HepG2 (cell line): ENCODE measurements around the gene NBPF14. TPM values are rescaled to one million over a fixed set of nuclear protein-coding genes. Genes with fewer than 3 reads are reported as not detected.
"Not testable (repeated sequence)": the region's sequence is repeated elsewhere in the genome, so short reads cannot be mapped to it uniquely, and the experiment has no call there.

Experiments
- ATAC-seq: fragments of 200-7000 bp; cut with Tn5 transposase; 3 replicates; pipeline ENCODE4 v1.9.1; 2020; ENCODE audit warnings: mild to moderate bottlenecking, moderate library complexity
- BruUV-seq: library from RNA; stranded (reverse); fragments of 400-500 nt; replicated peaks from 2 replicates; lab custom pipeline; 2021; lab: Mats Ljungman, UMichigan
- CTCF ChIA-PET: fragments of 300-600 bp; formaldehyde crosslinking; extraction: SDS; loops from one replicate; lab custom pipeline; 2021; ENCODE audit warnings: low total read pairs, inconsistent platforms, low intra/inter-chr PET ratio; lab: Yijun Ruan, JAX
- POLR2A ChIA-PET: fragments of 350-600 bp; sonication (Branson Sonifier 250); formaldehyde crosslinking; loops from one replicate; lab custom pipeline; 2020; ENCODE audit warnings: antibody characterized with exemption, inconsistent platforms; lab: Yijun Ruan, JAX
- DNase-seq: peaks from one replicate; pipeline ENCODE4 v3.0.0-alpha.2; 2015; ENCODE audit warnings: low spot score
- FAIRE-seq: peaks from 3 replicates; lab custom pipeline; 2011; peaks lifted over from hg19 to GRCh38; lab: Jason Lieb, UNC
- H2AFZ ChIP-seq: one replicate; pipeline ENCODE4 v1.6.1; 2011; ENCODE audit warnings: low read length, inconsistent platforms
- H3K27ac ChIP-seq: fragments of 300-600 bp; 3 replicates; pipeline ENCODE4 v1.8.0; 2011; ENCODE audit warnings: mixed run types, mild to moderate bottlenecking, mixed read lengths, low read length, inconsistent platforms; ENCODE audit not compliant: insufficient read depth; ENCODE audit errors: extremely low read length
- H3K27me3 ChIP-seq, 2 experiments: fragments of 200-600 bp in 1 of 2; 2 replicates in 1 of 2; 3 replicates in 1 of 2; pipeline versions ENCODE4 v1.6.0 to v1.8.0; 2011; ENCODE audit warnings: low read length in 2 of 2, mild to moderate bottlenecking in 2 of 2, moderate library complexity in 2 of 2, inconsistent platforms in 1 of 2; ENCODE audit not compliant: insufficient read depth in 2 of 2, control insufficient read depth in 1 of 2
- H3K36me3 ChIP-seq, 2 experiments: fragments of 200-600 bp in 1 of 2; replicated peaks in 1 of 2; 2 replicates in 1 of 2; 3 replicates in 1 of 2; pipeline versions ENCODE4 v1.5.1 to v1.8.0; 2011; ENCODE audit warnings: low read length in 2 of 2, inconsistent platforms in 1 of 2; ENCODE audit not compliant: insufficient read depth in 2 of 2, control insufficient read depth in 1 of 2
- H3K4me1 ChIP-seq: 2 replicates; pipeline ENCODE4 v1.5.1; 2012; ENCODE audit warnings: low read length, inconsistent platforms; ENCODE audit not compliant: insufficient read depth
- H3K4me2 ChIP-seq: 2 replicates; pipeline ENCODE4 v1.6.0; 2011; ENCODE audit warnings: low read depth, low read length, inconsistent platforms
- H3K4me3 ChIP-seq, 3 experiments: fragments of 200-600 bp in 1 of 3; sonication (generic), shearing (Covaris generic) in 1 of 3; replicated peaks in 1 of 3; 2 replicates each; pipeline ENCODE4 v1.5.1; 2011 to 2016; ENCODE audit warnings: low read length in 3 of 3, inconsistent platforms in 2 of 3, low read depth in 2 of 3, mild to moderate bottlenecking in 2 of 3, control low read depth in 1 of 3, mixed read lengths in 1 of 3; ENCODE audit not compliant: insufficient read depth in 1 of 3
- H3K79me2 ChIP-seq: one replicate; pipeline ENCODE4 v1.6.1; 2011; ENCODE audit warnings: low read length, inconsistent platforms; ENCODE audit not compliant: insufficient read depth
- H3K9ac ChIP-seq: 2 replicates; pipeline ENCODE4 v1.6.0; 2011; ENCODE audit warnings: mild to moderate bottlenecking, low read depth, low read length, inconsistent platforms; ENCODE audit not compliant: insufficient read depth
- H3K9me3 ChIP-seq: 2 replicates; pipeline ENCODE4 v1.5.1; 2012; ENCODE audit warnings: mild to moderate bottlenecking, low read length
- H4K20me1 ChIP-seq: 2 replicates; pipeline ENCODE4 v1.6.0; 2011; ENCODE audit warnings: inconsistent platforms, mild to moderate bottlenecking, low read length, moderate library complexity; ENCODE audit not compliant: insufficient read depth
- CEBPG ChIP-seq: IDR thresholded peaks from 2 replicates; pipeline ENCODE4 v1.6.1; 2016
- HMGXB4 ChIP-seq, 2 experiments: sonication (generic) in 1 of 2; formaldehyde crosslinking in 1 of 2; IDR thresholded peaks; 2 replicates each; pipeline versions ENCODE4 v1.4.0 to v1.6.1; 2018 to 2020; ENCODE audit warnings: missing genetic modification reagents in 2 of 2, borderline replicate concordance in 1 of 2, low read depth in 1 of 2, mild to moderate bottlenecking in 1 of 2, missing biosample characterization in 1 of 2
- KDM2A ChIP-seq: sonication (generic); formaldehyde crosslinking; IDR thresholded peaks from 2 replicates; pipeline ENCODE4 v1.4.0; 2020; ENCODE audit warnings: low read depth, missing genetic modification reagents, borderline replicate concordance
- STAG1 ChIP-seq: sonication (generic); formaldehyde crosslinking; IDR thresholded peaks from 2 replicates; pipeline ENCODE4 v1.4.0; 2020; ENCODE audit warnings: missing genetic modification reagents
- ZNF264 ChIP-seq: sonication (generic); formaldehyde crosslinking; IDR thresholded peaks from 2 replicates; pipeline ENCODE4 v1.4.0; 2020; ENCODE audit warnings: missing genetic modification reagents
- WGBS: methylation state at CpG from one replicate; pipeline ENCODE4 v1.1.6; 2017; ENCODE audit warnings: low lambda C conversion rate; 5-methylcytosine and 5-hydroxymethylcytosine counted together
- in situ Hi-C: cut with HindIII; loops from 2 replicates; pipeline ENCODE4 v1.10.0; 2017; ENCODE audit warnings: low pct_unique_long_range_greater_than_20kb; ENCODE audit not compliant: extremely low pct_ligation_motif_present
- intact Hi-C: fragments of 100-400 bp; cut with micrococcal nuclease; formaldehyde crosslinking; loops from one replicate; pipeline ENCODE4 v1.10.0; 2022; ENCODE audit not compliant: unreplicated experiment
- polyA plus RNA-seq, 8 experiments: library from polyadenylated mRNA; depleted of rRNA in 3 of 8; stranded (reverse) in 7 of 8; unstranded in 1 of 8; fragments of >200 nt; fragmentation: Illumina TruSeq in 4 of 8; extraction: Trizol in 4 of 8; gene quantifications; 2 replicates each; pipeline versions ENCODE4 v1.2.1 to v1.2.3, GENCODE V29; 2011 to 2016; ENCODE audit warnings: low read depth in 4 of 8, missing spikeins in 1 of 8, mixed read lengths in 1 of 8; ENCODE audit not compliant: insufficient read depth in 1 of 8
- total RNA-seq, 5 experiments: library from RNA; depleted of rRNA; stranded (reverse); fragments of >200 nt; fragmentation: Illumina TruSeq; extraction: Trizol; gene quantifications; 2 replicates each; pipeline ENCODE4 v1.2.3, GENCODE V29; 2016; ENCODE audit warnings: low read depth in 1 of 5

Gene NBPF14
- total and polyA plus RNA-seq, 2 of the 13 experiments (the other 11 are each of a cell fraction or from before 2014, with no cell fraction given): 5.2 to 6.0 TPM

DNA sequence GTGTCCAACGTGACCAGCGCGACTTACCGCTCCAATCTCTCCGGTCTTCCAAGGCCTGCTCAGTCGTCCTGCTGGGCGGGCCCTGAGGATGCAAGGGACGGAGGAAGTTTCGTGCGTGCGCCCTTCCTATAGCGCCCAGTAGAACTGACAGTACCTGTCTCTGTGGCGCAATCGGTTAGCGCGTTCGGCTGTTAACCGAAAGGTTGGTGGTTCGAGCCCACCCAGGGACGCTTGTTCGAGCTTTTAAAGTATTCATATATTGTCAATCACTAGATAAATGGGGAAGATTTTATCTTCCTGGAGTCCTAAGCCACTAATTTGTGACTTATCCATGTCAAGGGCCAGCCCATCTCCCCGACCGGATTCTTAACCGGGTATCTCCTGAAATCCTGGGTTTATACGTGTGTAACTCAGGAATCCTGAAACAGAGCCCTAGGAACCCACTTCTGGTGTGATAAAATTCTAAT lies 66.7 kb downstream of the NBPF14 start (continued):
- TF ChIP-seq HMGXB4 (CRISPR knock-in tag; IDR thresholded peaks at IDR 0.05; ENCODE audit: borderline replicate concordance in 1 of 2, low read depth in 1 of 2) (peak; percentile 35 to 88; a peak in 1 of 4 replicates), CEBPG (CRISPR knock-in tag) (peak; percentile 64), ZNF264 (0 out of 2 replicates have a peak, but pooled peaks have one; percentile 42), KDM2A (peak; percentile 74; the same call in 1 of the 2 replicates)

DNA sequence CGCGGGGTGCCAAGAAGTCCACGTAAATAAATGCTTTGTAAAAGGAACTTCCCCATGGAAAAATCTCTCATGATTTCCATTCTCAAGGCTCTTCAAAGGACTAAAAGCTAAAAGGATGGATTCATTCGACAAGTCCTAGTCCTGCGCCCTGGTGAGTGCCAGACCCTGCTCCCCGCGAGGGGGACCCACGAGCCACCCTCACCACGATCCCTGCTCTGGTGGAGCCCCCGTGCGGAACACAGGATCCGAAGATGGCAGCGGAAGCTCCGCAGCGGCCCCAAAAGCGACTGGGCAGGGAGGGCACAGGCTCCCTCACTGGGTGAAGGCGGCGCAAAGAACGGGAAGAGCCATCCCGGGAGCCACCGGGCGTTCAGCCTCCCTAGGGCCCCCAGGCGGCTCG lies 67.2 kb downstream of the NBPF14 start:
- FAIRE-seq, H2AFZ ChIP-seq, H3K9me3 ChIP-seq, H3K4me1 ChIP-seq, H3K36me3 ChIP-seq, H3K4me2 ChIP-seq, H3K79me2 ChIP-seq, H3K4me3 ChIP-seq, H4K20me1 ChIP-seq, BruUV-seq, POLR2A ChIA-PET, intact Hi-C loops, ATAC-seq, in situ Hi-C loops, H3K27ac ChIP-seq, CTCF ChIA-PET, H3K9ac ChIP-seq, DNase-seq, H3K27me3 ChIP-seq: not testable (repeated sequence)
- WGBS: no CpG with 5 or more reads among the region's 24 CpGs
- peak; percentile 49 for TF ChIP-seq STAG1 (CRISPR knock-in tag)

DNA sequence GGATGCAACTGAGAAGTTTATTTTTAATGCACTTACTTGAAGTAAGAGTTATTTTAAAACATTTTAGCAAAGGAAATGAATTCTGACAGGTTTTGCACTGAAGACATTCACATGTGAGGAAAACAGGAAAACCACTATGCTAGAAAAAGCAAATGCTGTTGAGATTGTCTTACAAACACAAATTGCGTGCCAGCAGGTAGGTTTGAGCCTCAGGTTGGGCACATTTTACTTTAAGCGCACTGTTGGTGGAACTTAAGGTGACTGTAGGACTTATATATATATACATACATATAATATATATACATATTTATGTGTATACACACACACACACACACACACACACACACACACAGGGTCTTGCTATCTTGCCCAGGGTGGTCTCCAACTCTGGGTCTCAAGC lies 69.2 kb downstream of the NBPF14 start:
- CTCF ChIA-PET, POLR2A ChIA-PET, H3K4me3 ChIP-seq, H3K9ac ChIP-seq, intact Hi-C loops, DNase-seq, H3K9me3 ChIP-seq, H3K4me1 ChIP-seq, ATAC-seq, H2AFZ ChIP-seq, H3K36me3 ChIP-seq, BruUV-seq, H3K79me2 ChIP-seq, in situ Hi-C loops, FAIRE-seq, H3K27ac ChIP-seq, H4K20me1 ChIP-seq, H3K4me2 ChIP-seq, H3K27me3 ChIP-seq: not testable (repeated sequence)
- 82% methylated on average over 2 of the region's 2 CpGs for WGBS

DNA sequence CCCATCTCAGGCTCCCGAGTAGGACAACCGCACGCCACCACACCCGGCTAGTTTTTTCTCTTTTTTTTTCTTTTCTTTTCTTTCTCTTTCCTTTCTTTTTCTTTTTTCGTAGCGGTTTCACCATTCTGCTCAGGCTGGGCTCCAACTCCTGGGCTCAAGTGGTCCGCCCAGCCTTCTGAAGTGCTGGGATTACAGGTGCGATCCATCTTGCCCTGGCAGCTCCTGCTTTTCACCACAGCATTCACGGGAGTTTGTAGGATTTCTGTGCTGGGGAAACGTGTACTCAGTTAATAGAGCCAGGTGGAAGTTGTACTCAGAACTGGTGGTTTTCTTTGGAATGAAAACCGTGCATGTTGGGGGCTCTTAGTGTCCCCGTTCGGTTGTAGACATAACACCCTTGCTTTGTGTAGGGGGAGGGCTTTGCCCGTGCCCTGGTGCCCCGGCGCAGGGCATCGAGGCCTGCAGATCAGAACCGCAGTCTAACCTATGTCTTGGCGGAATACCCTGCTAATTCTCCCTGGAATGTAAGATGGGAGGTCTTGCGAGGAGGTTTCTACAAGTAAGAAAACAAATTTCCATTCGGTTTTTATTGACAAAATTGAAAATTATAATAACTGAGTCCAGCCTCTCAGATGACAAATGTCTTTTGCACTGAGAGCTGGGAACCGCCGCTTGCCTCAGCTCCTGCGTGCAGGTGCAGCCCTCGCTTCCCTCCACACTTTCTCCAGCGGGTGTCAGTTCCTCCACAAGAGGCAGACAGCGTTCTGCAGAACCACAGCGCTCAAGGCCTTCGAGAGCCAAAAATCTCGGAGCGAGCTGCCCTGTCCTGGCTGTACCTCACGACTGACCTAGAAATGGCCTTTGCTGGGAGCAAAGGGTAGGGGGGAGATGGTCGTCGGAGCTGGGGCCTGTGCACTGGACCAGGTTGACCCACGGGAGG lies 72.3 kb downstream of the NBPF14 start:
- H3K4me1 ChIP-seq, H3K79me2 ChIP-seq, in situ Hi-C loops, intact Hi-C loops, H3K4me3 ChIP-seq, H3K9me3 ChIP-seq, H4K20me1 ChIP-seq, H2AFZ ChIP-seq, H3K27ac ChIP-seq, H3K9ac ChIP-seq, BruUV-seq, H3K27me3 ChIP-seq, H3K36me3 ChIP-seq, DNase-seq, FAIRE-seq, CTCF ChIA-PET: not testable (repeated sequence)
- 34% methylated on average over 16 of the region's 35 CpGs for WGBS
- peak; percentile 59 for ATAC-seq
- peak overlapping the region; percentile 68; the same call in 1 of the 2 replicates for H3K4me2 ChIP-seq
- POLR2A ChIA-PET: interaction anchor here (0.6 to 0.9 kb wide), 2 partner anchors 121 to 135 kb away, joined by 4 to 8 read pairs; no protein-coding TSS in a partner anchor
